ENCODE measurements around the gene PEX26. TPM values are rescaled to one million over a fixed set of nuclear protein-coding genes. Genes with fewer than 3 reads are reported as not detected.
A peak's percentile ranks its signal among the peaks of the same experiment; 100 is the strongest.

The PEX26 gene
- total and polyA plus RNA-seq, 2 of the 13 experiments (the other 11 are each of a cell fraction or from before 2014, with no cell fraction given), result 10.6 to 25.1 TPM

GRCh38 chr22:18071968-18072310 is 5.9 kb upstream of the PEX26 start:
- ATAC-seq, result peak; percentile 14; the same call in 1 of the 3 replicates
- H4K20me1 ChIP-seq (ENCODE audit: insufficient read depth, low read length), result no peaks in the 10 kb centered on the region
- no peaks in the 10 kb centered on the region for H3K36me3 ChIP-seq (replicated peaks in 1 of 2; ENCODE audit: control insufficient read depth in 1 of 2, insufficient read depth in 2 of 2, low read length in 2 of 2)
- H3K9ac ChIP-seq (ENCODE audit: insufficient read depth, low read depth, low read length), result no peak overlapping the region
- in situ Hi-C loops (cut with HindIII; ENCODE audit: extremely low pct_ligation_motif_present, low pct_unique_long_range_greater_than_20kb) (loop anchor here (5.0 to 10.0 kb wide), 2 partner anchors 70 to 157 kb away; no protein-coding TSS in a partner anchor), intact Hi-C loops (cut with micrococcal nuclease; ENCODE audit: unreplicated experiment) (no loop called here)
- no peak overlapping the region for H3K27ac ChIP-seq (ENCODE audit: extremely low read length, insufficient read depth, low read length)
- POLR2A ChIA-PET, result interaction anchor here (1.5 kb wide), 1 partner anchor 11 kb away, joined by 8 read pairs; no protein-coding TSS in a partner anchor
- H2AFZ ChIP-seq (ENCODE audit: low read length), result no peak overlapping the region
- BruUV-seq (replicated peaks), result no TSS peak
- H3K27me3 ChIP-seq (ENCODE audit: control insufficient read depth in 1 of 2, insufficient read depth in 2 of 2, low read length in 2 of 2), result no peaks in the 10 kb centered on the region; a peak in 1 of 5 replicates
- no peaks in the 10 kb centered on the region for H3K9me3 ChIP-seq (ENCODE audit: low read length)
- peaks cover 65% of the 10 kb centered on the region for H3K4me1 ChIP-seq (ENCODE audit: insufficient read depth, low read length)
- no peak overlapping the region for H3K4me3 ChIP-seq (replicated peaks in 1 of 3; ENCODE audit: insufficient read depth in 1 of 3, low read depth in 2 of 3, low read length in 3 of 3)
- H3K79me2 ChIP-seq (ENCODE audit: insufficient read depth, low read length), result no peaks in the 10 kb centered on the region
- CTCF ChIA-PET (ENCODE audit: low intra/inter-chr PET ratio, low total read pairs), result no interaction called here
- H3K4me2 ChIP-seq (ENCODE audit: low read depth, low read length), result 0 out of 2 replicates have a peak overlapping the region, but pooled peaks have one; percentile 0
- no peak for FAIRE-seq
- DNase-seq (ENCODE audit: low spot score), result no peak
- WGBS (ENCODE audit: low lambda C conversion rate), result 0% methylated on average over 1 of the region's 1 CpG
- no peak for TF ChIP-seq KDM3A (CRISPR knock-in tag; IDR thresholded peaks at IDR 0.05; ENCODE audit: low read depth)
- no peak for TF ChIP-seq SRF (IDR thresholded peaks at IDR 0.05; ENCODE audit: low read depth, low read length)
- no peak for TF ChIP-seq ZNF160 (CRISPR knock-in tag; IDR thresholded peaks at IDR 0.05)
- TF ChIP-seq ZNF737 (CRISPR knock-in tag; IDR thresholded peaks at IDR 0.05; ENCODE audit: borderline replicate concordance), result no peak
- TF ChIP-seq SP1 (IDR thresholded peaks at IDR 0.05), result no peak
- no peak for TF ChIP-seq SP1 (CRISPR knock-in tag; IDR thresholded peaks at IDR 0.05)
- TF ChIP-seq RFX5 (IDR thresholded peaks at IDR 0.05; ENCODE audit: low read depth, low read length), result no peak
- peak; percentile 62 for TF ChIP-seq BCL6 (CRISPR knock-in tag; IDR thresholded peaks at IDR 0.05)
- TF ChIP-seq CTCF (CRISPR knock-in tag; IDR thresholded peaks at IDR 0.05), result peak; percentile 19; the same call in 1 of the 2 replicates
- no peak for TF ChIP-seq HDAC1 (CRISPR knock-in tag; IDR thresholded peaks at IDR 0.05)
- TF ChIP-seq CHCHD3 (CRISPR knock-in tag; IDR thresholded peaks at IDR 0.05), result no peak
- no peak for TF ChIP-seq ZNF407 (CRISPR knock-in tag; IDR thresholded peaks at IDR 0.05; ENCODE audit: not compliant biosample characterization)
